ENCODE measurements around the gene COPA.

DNA sequence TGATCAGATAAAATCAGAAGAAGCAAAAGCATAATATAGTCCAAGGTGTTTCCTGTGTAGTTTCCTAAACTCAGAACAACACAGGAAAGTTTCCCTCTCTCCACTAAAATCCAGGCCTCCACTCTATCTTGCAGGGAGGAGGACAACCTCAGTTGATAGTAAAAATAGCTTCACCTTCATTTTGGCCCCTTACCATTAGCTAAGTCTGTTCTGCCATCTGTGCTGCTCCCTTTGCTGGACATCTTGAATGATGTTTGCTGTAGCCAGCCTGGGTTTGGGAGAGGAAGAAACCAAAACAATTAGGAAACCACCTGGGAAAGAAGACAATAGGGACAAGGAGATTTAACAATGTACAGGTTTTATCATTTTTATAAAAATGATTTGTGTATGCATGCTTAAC is 99.3 kb downstream of the COPA start:
- TF ChIP-seq, protein P1, sequence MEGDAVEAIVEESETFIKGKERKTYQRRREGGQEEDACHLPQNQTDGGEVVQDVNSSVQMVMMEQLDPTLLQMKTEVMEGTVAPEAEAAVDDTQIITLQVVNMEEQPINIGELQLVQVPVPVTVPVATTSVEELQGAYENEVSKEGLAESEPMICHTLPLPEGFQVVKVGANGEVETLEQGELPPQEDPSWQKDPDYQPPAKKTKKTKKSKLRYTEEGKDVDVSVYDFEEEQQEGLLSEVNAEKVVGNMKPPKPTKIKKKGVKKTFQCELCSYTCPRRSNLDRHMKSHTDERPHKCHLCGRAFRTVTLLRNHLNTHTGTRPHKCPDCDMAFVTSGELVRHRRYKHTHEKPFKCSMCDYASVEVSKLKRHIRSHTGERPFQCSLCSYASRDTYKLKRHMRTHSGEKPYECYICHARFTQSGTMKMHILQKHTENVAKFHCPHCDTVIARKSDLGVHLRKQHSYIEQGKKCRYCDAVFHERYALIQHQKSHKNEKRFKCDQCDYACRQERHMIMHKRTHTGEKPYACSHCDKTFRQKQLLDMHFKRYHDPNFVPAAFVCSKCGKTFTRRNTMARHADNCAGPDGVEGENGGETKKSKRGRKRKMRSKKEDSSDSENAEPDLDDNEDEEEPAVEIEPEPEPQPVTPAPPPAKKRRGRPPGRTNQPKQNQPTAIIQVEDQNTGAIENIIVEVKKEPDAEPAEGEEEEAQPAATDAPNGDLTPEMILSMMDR (IDR thresholded peaks at IDR 0.05), result no peak
- TF ChIP-seq POLR2AphosphoS5 (IDR thresholded peaks at IDR 0.05), result no peak
- no peak for TF ChIP-seq POLR2A (IDR thresholded peaks at IDR 0.05)
